HTR-8/SVneo (cell line): ENCODE measurements around the gene PIP4K2A.
"Not testable (repeated sequence)": the region's sequence is repeated elsewhere in the genome, so short reads cannot be mapped to it uniquely, and the experiment has no call there.

ENCODE experiments used
- DNase-seq: peaks from one replicate; pipeline ENCODE4 v3.0.0; 2011; ENCODE audit warnings: low spot score, mixed read lengths; ENCODE audit not compliant: insufficient read length
- FAIRE-seq: peaks from 2 replicates; lab custom pipeline; 2011; peaks lifted over from hg19 to GRCh38; lab: Jason Lieb, UNC

Gene PIP4K2A

GRCh38 chr10:22720667-22721066, 6.3 kb upstream of the PIP4K2A start:
- DNase-seq (no peak), FAIRE-seq (no peak)

- no peak for FAIRE-seq
- no peak for DNase-seq
Measured at GRCh38 chr10:22719406-22720042, 5.1 kb upstream of the PIP4K2A start.

- DNase-seq, FAIRE-seq: not testable (repeated sequence)
Measured at GRCh38 chr10:22718659-22719058, 4.3 kb upstream of the PIP4K2A start.

- DNase-seq (no peak), FAIRE-seq (no peak)
Measured at GRCh38 chr10:22717728-22718127, 3.4 kb upstream of the PIP4K2A start.

- FAIRE-seq (no peak), DNase-seq (no peak)
Measured at GRCh38 chr10:22716943-22717342, 2.6 kb upstream of the PIP4K2A start.

- no peak for FAIRE-seq
- DNase-seq: no peak
Measured at GRCh38 chr10:22715290-22715625, 880 bp upstream of the PIP4K2A start.

- DNase-seq (no peak), FAIRE-seq (no peak)
Measured at GRCh38 chr10:22713853-22714478, 412 bp downstream of the PIP4K2A start.

- no peak for FAIRE-seq
- no peak for DNase-seq
Measured at GRCh38 chr10:22712956-22713852, 1.2 kb downstream of the PIP4K2A start.

GRCh38 chr10:22712211-22712955, 2.0 kb downstream of the PIP4K2A start:
- FAIRE-seq (no peak), DNase-seq (no peak)

GRCh38 chr10:22711373-22711772, 3.0 kb downstream of the PIP4K2A start:
- FAIRE-seq: no peak
- no peak for DNase-seq

- DNase-seq: no peak
Measured at GRCh38 chr10:22710139-22710745, 4.1 kb downstream of the PIP4K2A start.

GRCh38 chr10:22708772-22709171, 5.6 kb downstream of the PIP4K2A start:
- no peak for DNase-seq
- no peak for FAIRE-seq

More at GRCh38 chr10:22710139-22710745, 4.1 kb downstream of the PIP4K2A start:
- FAIRE-seq: no peak

GRCh38 chr10:22705527-22705926, 8.9 kb downstream of the PIP4K2A start:
- DNase-seq (no peak), FAIRE-seq (no peak)

GRCh38 chr10:22704942-22705341, 9.4 kb downstream of the PIP4K2A start:
- DNase-seq: no peak
- FAIRE-seq: no peak

- DNase-seq (no peak), FAIRE-seq (no peak)
Measured at GRCh38 chr10:22704471-22704911, 9.9 kb downstream of the PIP4K2A start.

- no peak for FAIRE-seq
- no peak for DNase-seq
Measured at GRCh38 chr10:22702348-22702747, 12.0 kb downstream of the PIP4K2A start.

- FAIRE-seq (no peak), DNase-seq (no peak)
Measured at GRCh38 chr10:22701132-22701826, 13.1 kb downstream of the PIP4K2A start.

GRCh38 chr10:22700489-22700888, 13.9 kb downstream of the PIP4K2A start:
- FAIRE-seq: no peak

GRCh38 chr10:22699976-22700375, 14.4 kb downstream of the PIP4K2A start:
- no peak for FAIRE-seq
- DNase-seq: no peak

More at GRCh38 chr10:22700489-22700888, 13.9 kb downstream of the PIP4K2A start:
- no peak for DNase-seq
